ENCODE measurements around the gene TMEM203. TPM values are rescaled to one million over a fixed set of nuclear protein-coding genes. Genes with fewer than 3 reads are reported as not detected.

The TMEM203 gene
- total and polyA plus RNA-seq, 10 of the 15 experiments (the other 5 are each of a cell fraction or from before 2014, with no cell fraction given), result 7.2 to 68.1 (median 33.8) TPM

DNA sequence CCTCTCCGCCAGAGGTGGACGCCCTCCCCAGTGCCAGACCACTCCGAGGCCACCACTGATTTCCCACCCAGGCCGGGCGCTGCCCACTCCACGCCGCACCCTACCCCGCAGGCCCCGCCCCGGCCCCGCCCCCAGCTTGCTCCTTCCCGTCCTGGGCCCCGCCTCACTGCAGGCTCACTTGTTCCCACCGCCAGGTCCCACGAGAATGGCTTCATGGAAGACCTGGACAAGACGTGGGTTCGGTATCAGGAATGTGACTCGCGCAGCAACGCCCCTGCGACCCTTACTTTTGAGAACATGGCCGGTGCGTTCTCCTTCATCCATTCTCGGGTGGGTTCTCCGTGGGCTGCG, 42.1 kb downstream of the TMEM203 start:
- Histone ChIP-seq H3K9ac (ENCODE audit: control insufficient read depth, insufficient read depth, low read length) (no peak overlapping the region), H3K36me3 (ENCODE audit: control insufficient read depth in 2 of 2, insufficient read depth in 2 of 2, low read length in 1 of 2) (no peaks in the 10 kb centered on the region), H3K27me3 (replicated peaks in 1 of 2; ENCODE audit: control insufficient read depth in 2 of 2, insufficient read depth in 2 of 2, low read length in 1 of 2) (peaks cover 0 to 2% of the 10 kb centered on the region in 2 experiments; a peak in 1 of 4 replicates), H3K4me1 (ENCODE audit: control insufficient read depth, insufficient read depth, low read length) (peaks cover 18% of the 10 kb centered on the region), H4K20me1 (ENCODE audit: control insufficient read depth, insufficient read depth) (no peaks in the 10 kb centered on the region), H3K27ac (ENCODE audit: control insufficient read depth, insufficient read depth) (no peak overlapping the region), H2AFZ (ENCODE audit: control insufficient read depth, low read depth, low read length) (no peak overlapping the region), H3K79me2 (ENCODE audit: control insufficient read depth, insufficient read depth, low read length) (no peaks in the 10 kb centered on the region), H3K4me3 (no peak overlapping the region), H3K4me2 (ENCODE audit: control insufficient read depth, insufficient read depth) (no peak overlapping the region), H3K9me3 (replicated peaks; ENCODE audit: control insufficient read depth, insufficient read depth, low read length) (no peaks in the 10 kb centered on the region; the same call in 2 of the 3 replicates)
- TF ChIP-seq RAD21 (IDR thresholded peaks at IDR 0.05; ENCODE audit: insufficient read depth, low read depth, low read length) (no peak), SMAD1 (IDR thresholded peaks at IDR 0.05; ENCODE audit: low read depth, partially characterized antibody) (no peak), ASH2L (IDR thresholded peaks at IDR 0.05; ENCODE audit: borderline replicate concordance, low read depth) (no peak), NRF1 (conservative IDR thresholded peaks at IDR 0.05; ENCODE audit: low read depth, low read length) (no peak), ZZZ3 (IDR thresholded peaks at IDR 0.05; ENCODE audit: control insufficient read depth, insufficient read length, low read depth) (no peak), FOXK2 (IDR thresholded peaks at IDR 0.05) (no peak), TARDBP (IDR thresholded peaks at IDR 0.05; ENCODE audit: borderline replicate concordance) (no peak), TCF3 (IDR thresholded peaks at IDR 0.05; ENCODE audit: borderline replicate concordance, insufficient read depth, low read depth, low read length) (no peak)
- TF ChIP-seq, protein P1, sequence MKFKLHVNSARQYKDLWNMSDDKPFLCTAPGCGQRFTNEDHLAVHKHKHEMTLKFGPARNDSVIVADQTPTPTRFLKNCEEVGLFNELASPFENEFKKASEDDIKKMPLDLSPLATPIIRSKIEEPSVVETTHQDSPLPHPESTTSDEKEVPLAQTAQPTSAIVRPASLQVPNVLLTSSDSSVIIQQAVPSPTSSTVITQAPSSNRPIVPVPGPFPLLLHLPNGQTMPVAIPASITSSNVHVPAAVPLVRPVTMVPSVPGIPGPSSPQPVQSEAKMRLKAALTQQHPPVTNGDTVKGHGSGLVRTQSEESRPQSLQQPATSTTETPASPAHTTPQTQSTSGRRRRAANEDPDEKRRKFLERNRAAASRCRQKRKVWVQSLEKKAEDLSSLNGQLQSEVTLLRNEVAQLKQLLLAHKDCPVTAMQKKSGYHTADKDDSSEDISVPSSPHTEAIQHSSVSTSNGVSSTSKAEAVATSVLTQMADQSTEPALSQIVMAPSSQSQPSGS (IDR thresholded peaks at IDR 0.05; ENCODE audit: low read length), result no peak
- ChIA-PET CTCF (no interaction called here), SMC1A (ENCODE audit: uncharacterized antibody, unreplicated experiment) (no interaction called here), RAD21 (ENCODE audit: unreplicated experiment) (interaction anchor here (0.8 kb wide), 1 partner anchor 13 kb away, joined by 3 read pairs; no protein-coding TSS in a partner anchor), POLR2A (no interaction called here)
- BruUV-seq (replicated peaks), result no TSS peak
- no peak for DNase-seq (ENCODE audit: low read depth, low spot score)
- no peak for FAIRE-seq
- no peak for ATAC-seq
- in situ Hi-C loops (cut with MboI) (no loop called here), intact Hi-C loops (cut with micrococcal nuclease; ENCODE audit: unreplicated experiment) (no loop called here)
- WGBS (ENCODE audit: insufficient coverage, insufficient replicate concordance, low lambda C conversion rate, missing lambda C conversion rate), result 69% methylated on average over 26 of the region's 26 CpGs

Data from GM12878 (cell line).